Testis (tissue), 3 donors: Measurements from ENCODE around the gene RANBP3L. TPM values are rescaled to one million over a fixed set of nuclear protein-coding genes. Genes with fewer than 3 reads are reported as not detected.
"Not testable (repeated sequence)": the region's sequence is repeated elsewhere in the genome, so short reads cannot be mapped to it uniquely, and the experiment has no call there.

Experiments
- DNase-seq: peaks from one replicate; pipeline ENCODE4 v3.0.0-alpha.2; 2019
- H3K27ac ChIP-seq, 2 donors: fragments of 200-600 bp; sonication (generic); one replicate each; pipeline ENCODE4 v1.5.1; 2019
- H3K27me3 ChIP-seq: fragments of 200-600 bp; sonication (generic); one replicate; pipeline ENCODE4 v1.5.1; 2019
- H3K36me3 ChIP-seq: fragments of 200-600 bp; sonication (generic); one replicate; pipeline ENCODE4 v1.5.1; 2017; ENCODE audit warnings: low read depth; ENCODE audit errors: missing control alignments
- H3K4me1 ChIP-seq: fragments of 200-600 bp; sonication (generic); one replicate; pipeline ENCODE4 v1.5.1; 2019
- H3K4me3 ChIP-seq, 2 donors: fragments of 200-600 bp; sonication (generic); one replicate each; pipeline ENCODE4 v1.5.1; 2017 to 2019
- H3K9me3 ChIP-seq: fragments of 200-600 bp; sonication (generic); one replicate; pipeline ENCODE4 v1.5.1; 2017
- CTCF ChIP-seq, 3 experiments: fragments of 450-650 bp in 2 of 3; fragments of 200-600 bp in 1 of 3; sonication (generic) in 1 of 3; IDR thresholded peaks; one replicate each; pipeline ENCODE4 v1.5.1; 2016 to 2019; ENCODE audit warnings: antibody characterized with exemption in 3 of 3, mild to moderate bottlenecking in 2 of 3, moderate library complexity in 1 of 3
- POLR2A ChIP-seq: fragments of 450-650 bp; IDR thresholded peaks from one replicate; pipeline ENCODE4 v1.6.1; 2017; ENCODE audit warnings: antibody characterized with exemption, mild to moderate bottlenecking, moderate library complexity
- WGBS, 2 donors: methylation state at CpG; one replicate each; pipeline ENCODE4 v1.1.5; 2018; 5-methylcytosine and 5-hydroxymethylcytosine counted together
- intact Hi-C: fragments of 100-400 bp; cut with DNase I; formaldehyde crosslinking; loops from one replicate; pipeline ENCODE4 v1.15.1; 2023; ENCODE audit warnings: low total_unique reads
- polyA plus RNA-seq: library from polyadenylated mRNA; stranded (reverse); fragments of 350-450 nt; fragmentation: Illumina TruSeq; extraction: RNeasy Lipid Tissue Mini Kit (QIAGEN cat#74804); gene quantifications from one replicate; pipeline ENCODE4 v1.2.3, GENCODE V29; 2014; ENCODE audit warnings: low read depth, low replicate concordance; ENCODE audit not compliant: insufficient read depth
- total RNA-seq, 2 donors: library from RNA; depleted of rRNA; stranded (reverse); fragments of >200 nt; gene quantifications; one replicate each; pipeline ENCODE4 v1.2.3, GENCODE V29; 2016

Gene RANBP3L
- total and polyA plus RNA-seq, 3 donors from 2014 or later = 3.6 to 26.3 (median 19.9) TPM

GRCh38 chr5:36206913-36207312 is 94.8 kb downstream of the RANBP3L start:
- Histone ChIP-seq H3K9me3 (no peaks in the 10 kb centered on the region), H3K36me3 (no peaks in the 10 kb centered on the region), H3K27me3 (no peaks in the 10 kb centered on the region), H3K27ac (no peak overlapping the region), H3K4me3 (no peak overlapping the region), H3K4me1 (no peaks in the 10 kb centered on the region)
- intact Hi-C loops = no loop called here
- TF ChIP-seq CTCF (IDR thresholded peaks at IDR 0.05) = no peak
- no peak for TF ChIP-seq POLR2A
- no peak for DNase-seq

- Histone ChIP-seq H3K4me3 (no peak overlapping the region), H3K36me3 (no peaks in the 10 kb centered on the region), H3K27me3 (no peaks in the 10 kb centered on the region), H3K4me1 (no peaks in the 10 kb centered on the region), H3K27ac (no peak overlapping the region), H3K9me3 (no peaks in the 10 kb centered on the region)
- intact Hi-C loops = no loop called here
- TF ChIP-seq CTCF (IDR thresholded peaks at IDR 0.05) = no peak
- no peak for TF ChIP-seq POLR2A
- no peak for DNase-seq
- 93 to 98% methylated on average over 2 of the region's 2 CpGs for WGBS, 2 donors
These were observed 96.4 kb downstream of the RANBP3L start for GRCh38 chr5:36205329-36205728.

- Histone ChIP-seq H3K4me3 (no peak overlapping the region), H3K27ac (no peak overlapping the region), H3K36me3 (no peaks in the 10 kb centered on the region), H3K4me1 (no peaks in the 10 kb centered on the region), H3K27me3 (no peaks in the 10 kb centered on the region), H3K9me3 (no peaks in the 10 kb centered on the region)
- TF ChIP-seq CTCF (IDR thresholded peaks at IDR 0.05) (no peak), POLR2A (no peak)
- intact Hi-C loops = no loop called here
- WGBS, 2 donors = 61 to 78% methylated on average over 3 of the region's 3 CpGs
- no peak for DNase-seq
These were observed 99.2 kb downstream of the RANBP3L start for GRCh38 chr5:36202521-36202961.

GRCh38 chr5:36200513-36200912 is 101.2 kb downstream of the RANBP3L start:
- H3K4me1 ChIP-seq = no peaks in the 10 kb centered on the region
- 91 to 96% methylated on average over 4 of the region's 4 CpGs for WGBS, 2 donors
- H3K36me3 ChIP-seq = no peaks in the 10 kb centered on the region
- no peak for DNase-seq
- no peaks in the 10 kb centered on the region for H3K27me3 ChIP-seq
- H3K27ac ChIP-seq = no peak overlapping the region
- H3K9me3 ChIP-seq = no peaks in the 10 kb centered on the region
- TF ChIP-seq POLR2A (no peak), CTCF (IDR thresholded peaks at IDR 0.05) (no peak)
- intact Hi-C loops = no loop called here
- H3K4me3 ChIP-seq = no peak overlapping the region

- H3K27me3 ChIP-seq = no peaks in the 10 kb centered on the region
- DNase-seq = no peak
- TF ChIP-seq CTCF (IDR thresholded peaks at IDR 0.05) (no peak), POLR2A (no peak)
- 74 to 79% methylated on average over 2 of the region's 2 CpGs for WGBS, 2 donors
- H3K9me3 ChIP-seq = no peaks in the 10 kb centered on the region
- H3K36me3 ChIP-seq = no peaks in the 10 kb centered on the region
- H3K27ac ChIP-seq = no peak overlapping the region
- H3K4me3 ChIP-seq = no peak overlapping the region
- H3K4me1 ChIP-seq = no peaks in the 10 kb centered on the region
- intact Hi-C loops = no loop called here
These were observed 102.1 kb downstream of the RANBP3L start for GRCh38 chr5:36199620-36200019.

GRCh38 chr5:36198783-36199182 is 102.9 kb downstream of the RANBP3L start:
- 81 to 86% methylated on average over 3 of the region's 3 CpGs for WGBS, 2 donors
- H3K4me3 ChIP-seq, H3K9me3 ChIP-seq, H3K27ac ChIP-seq, intact Hi-C loops, H3K27me3 ChIP-seq, H3K36me3 ChIP-seq, DNase-seq, H3K4me1 ChIP-seq: not testable (repeated sequence)
